ENCODE results near the gene DENND4B. TPM values are rescaled to one million over a fixed set of nuclear protein-coding genes. Genes with fewer than 3 reads are reported as not detected.

DENND4B gene
- total RNA-seq, 2 experiments from 2014 or later: 102 to 107 TPM

DNA sequence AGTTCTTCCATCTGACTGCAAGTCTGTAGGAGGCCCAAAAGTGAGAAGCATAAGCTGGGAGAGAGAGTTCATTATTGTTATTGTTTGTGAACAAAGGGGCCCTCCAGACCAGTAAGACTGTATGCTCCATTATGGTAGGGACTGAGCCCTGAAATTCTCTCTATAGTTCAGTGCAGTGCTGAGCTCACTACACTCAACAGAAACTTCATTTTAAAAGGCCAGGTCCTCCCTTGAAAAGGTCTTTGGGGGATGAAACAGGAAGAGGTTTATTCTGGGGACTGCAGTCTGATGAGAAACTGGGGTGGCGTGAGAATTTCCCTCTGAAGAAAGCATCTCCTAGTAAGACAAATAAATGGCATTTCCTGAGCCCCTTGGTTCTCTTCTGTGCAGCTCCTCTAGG is 18.3 kb downstream of the DENND4B start:
- no peaks in the 10 kb centered on the region for H3K27me3 Mint-ChIP-seq
- no peaks in the 10 kb centered on the region for H3K9me3 Mint-ChIP-seq
- TF ChIP-seq CTCF (IDR thresholded peaks at IDR 0.05): no peak
- DNase-seq: no peak
- peaks cover 16% of the 10 kb centered on the region for H3K4me1 Mint-ChIP-seq (ENCODE audit: low read depth)
- intact Hi-C loops (cut with micrococcal nuclease): no loop called here
- ChIA-PET CTCF (interaction anchor here (1.2 to 2.4 kb wide), 2 partner anchors 18 to 59 kb away, joined by 5 to 10 read pairs; partner anchors contain the start of gene DENND4B), POLR2A (interaction anchor here (0.7 to 2.1 kb wide), 5 partner anchors 11 to 459 kb away, joined by 3 to 20 read pairs (median 8); partner anchors contain the start of genes DENND4B and RPS27)
- peak overlapping the region; percentile 74 for H3K27ac Mint-ChIP-seq
- H3K4me3 Mint-ChIP-seq: no peak overlapping the region
- H3K36me3 Mint-ChIP-seq (ENCODE audit: low read depth): peaks cover 9% of the 10 kb centered on the region
- peak; percentile 32 for ATAC-seq

- POLR2A ChIA-PET: interaction anchor here (1.6 to 9.9 kb wide), 2 partner anchors 16 to 40 kb away, joined by 5 to 126 read pairs; partner anchors contain the start of gene DENND4B
- intact Hi-C loops (cut with micrococcal nuclease): no loop called here
- CTCF ChIA-PET: interaction anchor here (1.1 to 2.5 kb wide), 2 partner anchors 20 to 130 kb away, joined by 4 to 6 read pairs; partner anchors contain the start of gene DENND4B
Measured at GRCh38 chr1:153926405-153926804, 20.1 kb downstream of the DENND4B start.

GRCh38 chr1:153922972-153923925 is 23.3 kb downstream of the DENND4B start, which contains the start of gene GATAD2B:
Gene GATAD2B (minus strand): TSS chr1:153922972. CDS start chr1:153828347, 94,625 bp downstream.
- ATAC-seq: peak; percentile 93
- Mint-ChIP-seq H3K27ac (peak within 1 kb of the TSS; percentile 97), H3K4me1 (ENCODE audit: low read depth) (peaks cover 38% of the 10 kb centered on the region), H3K4me3 (peak within 1 kb of the TSS; percentile 95), H3K27me3 (no peaks in the 10 kb centered on the region), H3K36me3 (ENCODE audit: low read depth) (peaks cover 18% of the 10 kb centered on the region), H3K9me3 (no peaks in the 10 kb centered on the region)
- intact Hi-C loops (cut with micrococcal nuclease): loop anchor here (5.0 kb wide), 1 partner anchor 116 kb away; no protein-coding TSS in a partner anchor
- peak; percentile 100 for DNase-seq
- no peak for TF ChIP-seq CTCF (IDR thresholded peaks at IDR 0.05)
- ChIA-PET CTCF (interaction anchor here (0.5 to 5.9 kb wide), 10 partner anchors 12 to 403 kb away, joined by 3 to 46 read pairs (median 3); partner anchors contain the start of genes CREB3L4, DENND4B and JTB), POLR2A (interaction anchor here (0.6 to 9.9 kb wide), 24 partner anchors 9 to 1078 kb away, joined by 3 to 126 read pairs (median 4); partner anchors contain the start of genes CREB3L4, DENND4B, JTB and RPS27)

More at GRCh38 chr1:153926405-153926804, 20.1 kb downstream of the DENND4B start:
- no peak for TF ChIP-seq CTCF (IDR thresholded peaks at IDR 0.05)
- peaks cover 17% of the 10 kb centered on the region for H3K4me1 Mint-ChIP-seq (ENCODE audit: low read depth)
- no peak overlapping the region for H3K4me3 Mint-ChIP-seq
- no peaks in the 10 kb centered on the region for H3K9me3 Mint-ChIP-seq
- DNase-seq (no peak), ATAC-seq (no peak)
- H3K36me3 Mint-ChIP-seq (ENCODE audit: low read depth): peaks cover 9% of the 10 kb centered on the region
- H3K27ac Mint-ChIP-seq: no peak overlapping the region
- no peaks in the 10 kb centered on the region for H3K27me3 Mint-ChIP-seq

DNA sequence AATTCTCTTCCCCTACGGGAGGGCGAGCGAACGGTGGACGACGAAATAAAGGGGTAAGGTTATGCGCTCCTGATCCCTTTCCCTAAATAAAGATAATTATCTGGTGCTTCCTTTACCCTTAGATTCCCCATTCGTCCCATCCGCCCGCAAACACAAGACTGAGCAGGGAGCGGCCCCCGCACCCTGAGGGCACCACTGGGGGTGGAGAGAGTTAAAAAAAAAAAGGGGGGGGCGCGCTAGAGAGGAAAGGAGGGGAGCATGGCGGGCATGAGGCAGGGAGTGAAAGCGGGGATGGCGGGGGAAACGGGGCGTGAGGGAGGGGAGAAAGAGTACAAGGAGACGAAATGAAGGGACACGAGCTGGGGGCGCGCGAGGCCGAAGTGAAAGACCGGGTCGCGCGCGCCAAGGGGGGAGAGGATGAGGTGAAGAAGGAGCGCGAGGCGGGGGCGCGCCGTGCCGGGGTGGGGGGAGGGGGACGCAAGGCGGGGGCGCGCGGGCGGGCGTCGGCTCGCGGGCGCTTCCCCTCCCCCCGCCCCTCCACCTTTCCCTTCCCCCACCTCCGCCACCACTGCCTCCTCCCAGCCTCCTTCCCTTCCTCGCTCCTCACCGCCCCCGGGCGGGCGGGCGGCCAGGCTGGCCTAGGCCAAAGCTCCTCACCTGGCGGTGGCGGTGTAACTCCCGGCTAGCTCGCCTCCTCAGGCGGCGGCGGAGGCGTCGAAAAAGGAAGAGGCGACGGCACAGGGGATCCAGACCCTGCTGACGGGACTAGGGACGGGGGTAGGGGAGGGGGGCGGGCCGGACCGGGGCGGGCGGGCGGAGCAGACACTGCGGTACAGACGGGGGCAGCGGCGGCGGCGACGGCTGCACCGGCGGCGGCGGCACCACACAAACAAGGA is 24.2 kb downstream of the DENND4B start:
- POLR2A ChIA-PET: interaction anchor here (0.5 to 9.9 kb wide), 25 partner anchors 9 to 387 kb away, joined by 3 to 126 read pairs (median 6); partner anchors contain the start of genes CREB3L4, CRTC2, DENND4B and JTB
- DNase-seq (peak; percentile 82), ATAC-seq (peak; percentile 29)
- H3K27me3 Mint-ChIP-seq: no peaks in the 10 kb centered on the region
- H3K36me3 Mint-ChIP-seq (ENCODE audit: low read depth): peaks cover 23% of the 10 kb centered on the region
- CTCF ChIA-PET: interaction anchor here (0.9 to 5.9 kb wide), 9 partner anchors 12 to 126 kb away, joined by 3 to 46 read pairs (median 3); partner anchors contain the start of genes CREB3L4, DENND4B and JTB
- TF ChIP-seq CTCF (IDR thresholded peaks at IDR 0.05): no peak
- H3K4me1 Mint-ChIP-seq (ENCODE audit: low read depth): peaks cover 41% of the 10 kb centered on the region
- intact Hi-C loops (cut with micrococcal nuclease): loop anchor here (5.0 kb wide), 1 partner anchor 115 kb away; no protein-coding TSS in a partner anchor
- H3K27ac Mint-ChIP-seq: peak overlapping the region; percentile 97
- peak overlapping the region; percentile 95 for H3K4me3 Mint-ChIP-seq
- no peaks in the 10 kb centered on the region for H3K9me3 Mint-ChIP-seq

Data from activated CD8-positive, alpha-beta T cell treated with anti-CD3 and anti-CD28 coated beads for 36 hours (primary cell).